K562 (cell line): ENCODE measurements around the gene PLA2G4C. TPM values are rescaled to one million over a fixed set of nuclear protein-coding genes. Genes with fewer than 3 reads are reported as not detected.

Source experiments
- ATAC-seq: fragments of 200-7000 bp; cut with Tn5 transposase; 3 replicates; pipeline ENCODE4 v1.9.1; 2020; ENCODE audit warnings: moderate library complexity
- BruUV-seq: library from RNA; stranded (reverse); fragments of 400-500 nt; replicated peaks from 2 replicates; lab custom pipeline; 2021; lab: Mats Ljungman, UMichigan
- CTCF ChIA-PET: fragments of 300-600 bp; formaldehyde crosslinking; extraction: SDS; loops from one replicate; lab custom pipeline; 2021; ENCODE audit warnings: low intra/inter-chr PET ratio; lab: Yijun Ruan, JAX
- POLR2A ChIA-PET: fragments of 300-600, 350-650 bp; sonication (Branson Sonifier 250); formaldehyde crosslinking; extraction: SDS; loops from one replicate; lab custom pipeline; 2021; ENCODE audit warnings: antibody characterized with exemption, inconsistent platforms; lab: Yijun Ruan, JAX
- DNase-seq, 4 experiments: peaks; one replicate each; pipeline versions ENCODE4 v3.0.0 to v3.0.0-alpha.2; 2011 to 2018; ENCODE audit warnings: low spot score in 3 of 4, mixed read lengths in 3 of 4; ENCODE audit errors: extremely low read depth in 1 of 4
- FAIRE-seq: peaks from 2 replicates; lab custom pipeline; 2011; peaks lifted over from hg19 to GRCh38; lab: Jason Lieb, UNC
- H2AFZ ChIP-seq: 2 replicates; pipeline ENCODE4 v1.6.0; 2011; ENCODE audit warnings: low read depth, low read length, control low read depth, inconsistent platforms
- H3K27ac ChIP-seq: fragments of 200-600 bp; 3 replicates; pipeline ENCODE4 v1.8.0; 2011; ENCODE audit warnings: low read depth, mild to moderate bottlenecking, control low read depth, inconsistent platforms, low read length, moderate library complexity, mixed read lengths; ENCODE audit errors: extremely low read depth
- H3K27me3 ChIP-seq, 2 experiments: fragments of 300-600 bp in 1 of 2; 2 replicates in 1 of 2; 3 replicates in 1 of 2; pipeline versions ENCODE4 v1.6.0 to v1.8.0; 2011; ENCODE audit warnings: inconsistent platforms in 2 of 2, low read length in 2 of 2, mild to moderate bottlenecking in 1 of 2, mixed read lengths in 1 of 2, moderate library complexity in 1 of 2; ENCODE audit not compliant: control insufficient read depth in 2 of 2, insufficient read depth in 2 of 2
- H3K36me3 ChIP-seq: fragments of 300-600 bp; 3 replicates; pipeline ENCODE4 v1.8.0; 2011; ENCODE audit warnings: mild to moderate bottlenecking, low read length, inconsistent platforms; ENCODE audit not compliant: control insufficient read depth, insufficient read depth
- H3K4me1 ChIP-seq, 2 experiments: fragments of 200-600 bp in 1 of 2; replicated peaks in 1 of 2; 2 replicates in 1 of 2; 3 replicates in 1 of 2; pipeline versions ENCODE4 v1.5.1 to v1.8.0; 2011; ENCODE audit warnings: inconsistent platforms in 2 of 2, low read length in 2 of 2, mild to moderate bottlenecking in 1 of 2, mixed read lengths in 1 of 2, moderate library complexity in 1 of 2; ENCODE audit not compliant: control insufficient read depth in 2 of 2, insufficient read depth in 2 of 2
- H3K4me2 ChIP-seq: 2 replicates; pipeline ENCODE4 v1.6.1; 2011; ENCODE audit warnings: low read length, control low read depth, inconsistent platforms, mixed read lengths; ENCODE audit not compliant: insufficient read depth
- H3K4me3 ChIP-seq: fragments of 200-600 bp; sonication (generic), shearing (Covaris generic); 2 replicates; pipeline ENCODE4 v1.5.1; 2016; ENCODE audit warnings: control low read depth, inconsistent platforms
- H3K79me2 ChIP-seq: fragments of 200-600 bp; 3 replicates; pipeline ENCODE4 v1.8.0; 2011; ENCODE audit warnings: low read length, inconsistent platforms; ENCODE audit not compliant: control insufficient read depth, insufficient read depth
- H3K9ac ChIP-seq, 2 experiments: 2 replicates each; pipeline versions ENCODE4 v1.6.0 to v1.6.1; 2011; ENCODE audit warnings: low read depth in 2 of 2, low read length in 2 of 2, control low read depth in 1 of 2, inconsistent platforms in 1 of 2, mild to moderate bottlenecking in 1 of 2, mixed read lengths in 1 of 2; ENCODE audit not compliant: insufficient read depth in 1 of 2
- H3K9me1 ChIP-seq: one replicate; pipeline ENCODE4 v1.6.0; 2011; ENCODE audit warnings: inconsistent platforms, mild to moderate bottlenecking, low read length, moderate library complexity; ENCODE audit not compliant: control insufficient read depth, insufficient read depth
- H3K9me3 ChIP-seq: replicated peaks from 2 replicates; pipeline ENCODE4 v1.5.1; 2011; ENCODE audit warnings: low read depth, low read length, inconsistent platforms; ENCODE audit not compliant: control insufficient read depth, insufficient read depth
- H4K20me1 ChIP-seq: replicated peaks from 2 replicates; pipeline ENCODE4 v1.6.1; 2011; ENCODE audit warnings: low read length, inconsistent platforms, mixed read lengths; ENCODE audit not compliant: control insufficient read depth, insufficient read depth
- CBX1 ChIP-seq: sonication (generic); IDR thresholded peaks from 2 replicates; pipeline ENCODE4 v1.6.1; 2016; ENCODE audit warnings: antibody characterized with exemption, low read depth, mild to moderate bottlenecking
- CC2D1A ChIP-seq: fragments of 450-650 bp; IDR thresholded peaks from 2 replicates; pipeline ENCODE4 v1.6.1; 2017; ENCODE audit warnings: mild to moderate bottlenecking
- EGR1 ChIP-seq: fragments of 450-650 bp; conservative IDR thresholded peaks from 2 replicates; pipeline ENCODE4 v1.6.1; 2017; ENCODE audit warnings: mild to moderate bottlenecking
- PML ChIP-seq: IDR thresholded peaks from 2 replicates; pipeline ENCODE4 v1.6.1; 2012; ENCODE audit warnings: low read length, inconsistent platforms
- WGBS: fragments of 100-300 bp; shearing (Covaris generic); methylation state at CpG from one replicate; pipeline ENCODE4 v1.1.6; 2016; ENCODE audit warnings: low coverage, mixed read lengths; ENCODE audit not compliant: insufficient coverage; ENCODE audit errors: missing lambda C conversion rate; 5-methylcytosine and 5-hydroxymethylcytosine counted together
- in situ Hi-C: fragments of 300-500 bp; cut with MboI; formaldehyde crosslinking; loops from 4 replicates; pipeline ENCODE4 v1.15.0; 2018; ENCODE audit warnings: inconsistent platforms, mixed read lengths
- intact Hi-C: fragments of 100-400 bp; cut with micrococcal nuclease; formaldehyde crosslinking; loops from 2 replicates; pipeline ENCODE4 v1.14.2; 2022
- polyA plus RNA-seq, 8 experiments: library from polyadenylated mRNA; depleted of rRNA in 4 of 8; stranded (reverse) in 5 of 8; unstranded in 3 of 8; fragments of >200 nt; fragmentation: Nextera tagmentation in 2 of 8; fragmentation: Illumina TruSeq in 1 of 8; extraction: Ambion mirVana in 2 of 8; extraction: Trizol in 1 of 8; gene quantifications; 2 replicates each; pipeline versions ENCODE4 v1.2.1 to v1.2.3, GENCODE V29; 2011 to 2014; ENCODE audit warnings: inconsistent platforms in 1 of 8, missing spikeins in 1 of 8
- total RNA-seq, 7 experiments: library from RNA; depleted of rRNA in 6 of 7; stranded (reverse); fragments of >200 nt in 6 of 7; fragmentation: Illumina TruSeq in 2 of 7; extraction: Trizol in 2 of 7; gene quantifications; 2 replicates each; pipeline versions ENCODE4 v1.2.1 to v1.2.3, GENCODE V29; 2011 to 2021; ENCODE audit warnings: low replicate concordance in 1 of 7

Gene PLA2G4C
- total and polyA plus RNA-seq, 9 of the 15 experiments (the other 6 are each of a cell fraction or from before 2014, with no cell fraction given) = 0.27 to 0.35 (median 0.35) TPM; not detected in 6

GRCh38 chr19:48059331-48059730, 51.3 kb downstream of the PLA2G4C start:
- in situ Hi-C loops = no loop called here
- H3K9ac ChIP-seq = no peak overlapping the region
- H3K9me3 ChIP-seq = no peaks in the 10 kb centered on the region

GRCh38 chr19:48053856-48054255, 56.8 kb downstream of the PLA2G4C start:
- Histone ChIP-seq H3K79me2 (no peaks in the 10 kb centered on the region), H2AFZ (no peak overlapping the region), H3K36me3 (no peaks in the 10 kb centered on the region), H3K4me1 (no peaks in the 10 kb centered on the region; a peak in 1 of 5 replicates), H3K27ac (no peak overlapping the region), H3K9me1 (no peaks in the 10 kb centered on the region)
- intact Hi-C loops = no loop called here
- FAIRE-seq = no peak
- in situ Hi-C loops = no loop called here
- 5% methylated on average over 5 of the region's 5 CpGs for WGBS
- 0 out of 2 replicates have a peak, but pooled peaks have one; percentile 27 for TF ChIP-seq CC2D1A
- no peak for TF ChIP-seq PML
- TF ChIP-seq, all 486 proteins: peak for 1
- DNase-seq (no peak), ATAC-seq (no peak)
- H3K4me2 ChIP-seq = no peak overlapping the region
- no peak overlapping the region for H3K4me3 ChIP-seq
- H4K20me1 ChIP-seq = no peaks in the 10 kb centered on the region
- no TSS peak for BruUV-seq
- H3K9ac ChIP-seq = no peak overlapping the region
- no peaks in the 10 kb centered on the region for H3K9me3 ChIP-seq
- ChIA-PET POLR2A (interaction anchor here (0.6 kb wide), 1 partner anchor 56 kb away, joined by 3 read pairs; the partner anchor contains the start of gene PLA2G4C), CTCF (no interaction called here)
- H3K27me3 ChIP-seq = peaks cover 4 to 43% of the 10 kb centered on the region in 2 experiments

More at GRCh38 chr19:48059331-48059730, 51.3 kb downstream of the PLA2G4C start:
- Histone ChIP-seq H3K27me3 (peaks cover 12 to 62% of the 10 kb centered on the region in 2 experiments), H3K36me3 (no peaks in the 10 kb centered on the region), H3K4me1 (no peaks in the 10 kb centered on the region; a peak in 1 of 5 replicates), H3K4me3 (no peak overlapping the region), H4K20me1 (no peaks in the 10 kb centered on the region), H2AFZ (no peak overlapping the region), H3K9me1 (no peaks in the 10 kb centered on the region), H3K4me2 (no peak overlapping the region), H3K27ac (no peak overlapping the region), H3K79me2 (no peaks in the 10 kb centered on the region)
- POLR2A ChIA-PET = no interaction called here
- WGBS = 3% methylated on average over 5 of the region's 6 CpGs
- FAIRE-seq (no peak), DNase-seq (no peak), ATAC-seq (no peak)
- intact Hi-C loops = no loop called here
- TF ChIP-seq CBX1 (no peak), EGR1 (peak; percentile 42)
- CTCF ChIA-PET = no interaction called here
- no TSS peak for BruUV-seq
